Peyer's patch (tissue), 4 donors: ENCODE results near the gene CTSD. TPM values are rescaled to one million over a fixed set of nuclear protein-coding genes. Genes with fewer than 3 reads are reported as not detected.
"Not testable (repeated sequence)": the region's sequence is repeated elsewhere in the genome, so short reads cannot be mapped to it uniquely, and the experiment has no call there.

Experiments
- DNase-seq, 3 donors: peaks; one replicate each; pipeline ENCODE4 v3.0.0-alpha.2; 2017 to 2019
- H3K27ac ChIP-seq, 4 donors: fragments of 200-600 bp; sonication (generic); one replicate each; pipeline ENCODE4 v1.5.1; 2016 to 2019
- H3K27me3 ChIP-seq, 2 donors: fragments of 200-600 bp; sonication (generic); one replicate each; pipeline ENCODE4 v1.5.1; 2019
- H3K36me3 ChIP-seq, 3 donors: fragments of 200-600 bp; sonication (generic); one replicate each; pipeline ENCODE4 v1.5.1; 2016 to 2019
- H3K4me1 ChIP-seq, 4 donors: fragments of 200-600 bp; sonication (generic); one replicate each; pipeline ENCODE4 v1.5.1; 2016 to 2019
- H3K4me3 ChIP-seq, 4 donors: fragments of 200-600 bp; sonication (generic); 1 replicate in 3 of 4; 2 replicates in 1 of 4; pipeline ENCODE4 v1.5.1; 2016 to 2019; ENCODE audit warnings: mild to moderate bottlenecking in 1 of 4
- H3K9me3 ChIP-seq, 4 donors: fragments of 200-600 bp; sonication (generic); one replicate each; pipeline ENCODE4 v1.5.1; 2016 to 2019; ENCODE audit warnings: mild to moderate bottlenecking in 1 of 4
- POLR2A ChIP-seq, 2 donors: fragments of 450-650 bp; IDR thresholded peaks; one replicate each; pipeline ENCODE4 v1.5.1; 2017; ENCODE audit warnings: antibody characterized with exemption in 2 of 2, mild to moderate bottlenecking in 2 of 2, moderate library complexity in 2 of 2
- total RNA-seq, 4 donors: library from RNA; depleted of rRNA; stranded (reverse); fragments of >200 nt; gene quantifications; one replicate each; pipeline ENCODE4 v1.1.0, GENCODE V29; 2016
- TF ChIP-seq, protein P1 (sequence below), 6 experiments: fragments of 450-650 bp in 4 of 6; fragments of 200-600 bp in 2 of 6; sonication (generic) in 1 of 6; IDR thresholded peaks; one replicate each; pipeline ENCODE4 v1.5.1; 2017 to 2019; ENCODE audit warnings: antibody characterized with exemption in 6 of 6, mild to moderate bottlenecking in 3 of 6, moderate library complexity in 1 of 6

The CTSD gene
- 1,000 to 10,000 TPM in 2 of 4 donors, 100 to 1,000 TPM in 2; 129 to 1,688 (median 1,221) TPM for total RNA-seq

DNA sequence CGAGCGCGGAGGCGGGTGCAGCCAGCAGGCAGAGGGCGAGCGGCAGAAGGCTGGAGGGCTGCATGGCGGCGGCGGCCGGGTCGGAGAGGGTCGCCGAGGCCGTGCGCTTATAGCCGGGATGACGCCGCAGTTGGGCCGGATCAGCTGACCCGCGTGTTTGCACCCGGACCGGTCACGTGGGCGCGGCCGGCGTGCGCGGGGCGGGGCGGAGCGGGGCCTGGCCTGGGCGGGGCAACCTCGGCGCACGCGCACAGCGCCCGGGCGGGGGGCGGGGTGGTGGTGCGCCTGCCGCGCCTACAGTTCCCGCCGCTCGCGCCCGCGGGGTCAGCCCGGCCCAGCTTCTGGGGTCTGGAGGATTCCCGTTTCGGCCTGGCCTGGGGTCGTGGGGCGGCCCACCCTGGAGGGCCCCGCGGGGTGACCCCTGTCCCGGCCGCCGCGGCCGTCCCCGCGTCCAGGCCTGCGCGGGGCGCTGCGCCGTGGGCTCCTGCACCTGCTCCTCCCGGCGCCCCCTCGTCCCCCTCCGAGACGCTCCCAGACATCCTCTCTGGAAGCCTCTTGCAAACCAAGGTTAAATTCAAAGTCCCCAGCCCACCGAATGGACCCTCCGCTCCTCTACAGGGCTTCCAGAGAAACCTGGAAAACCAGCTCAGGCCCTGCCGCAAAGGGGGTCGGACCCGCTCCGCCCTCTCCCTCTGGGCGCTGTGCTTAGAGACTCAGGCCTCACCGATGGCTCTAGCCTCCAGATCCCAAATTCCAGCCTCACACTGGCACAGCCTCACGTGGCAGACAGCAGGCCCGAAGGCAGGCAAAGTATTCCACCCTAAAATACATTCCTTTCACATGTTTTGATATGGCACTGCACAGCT lies at the start of gene CTSD:
TSS of gene CTSD (minus strand) at position 132 of the 866 bp plus-strand sequence. CDS start at position 64, 68 bp downstream.
- H3K36me3 ChIP-seq: peaks cover 0 to 27% (median 0%) of the 10 kb centered on the region in 3 donors
- TF ChIP-seq, protein P1, sequence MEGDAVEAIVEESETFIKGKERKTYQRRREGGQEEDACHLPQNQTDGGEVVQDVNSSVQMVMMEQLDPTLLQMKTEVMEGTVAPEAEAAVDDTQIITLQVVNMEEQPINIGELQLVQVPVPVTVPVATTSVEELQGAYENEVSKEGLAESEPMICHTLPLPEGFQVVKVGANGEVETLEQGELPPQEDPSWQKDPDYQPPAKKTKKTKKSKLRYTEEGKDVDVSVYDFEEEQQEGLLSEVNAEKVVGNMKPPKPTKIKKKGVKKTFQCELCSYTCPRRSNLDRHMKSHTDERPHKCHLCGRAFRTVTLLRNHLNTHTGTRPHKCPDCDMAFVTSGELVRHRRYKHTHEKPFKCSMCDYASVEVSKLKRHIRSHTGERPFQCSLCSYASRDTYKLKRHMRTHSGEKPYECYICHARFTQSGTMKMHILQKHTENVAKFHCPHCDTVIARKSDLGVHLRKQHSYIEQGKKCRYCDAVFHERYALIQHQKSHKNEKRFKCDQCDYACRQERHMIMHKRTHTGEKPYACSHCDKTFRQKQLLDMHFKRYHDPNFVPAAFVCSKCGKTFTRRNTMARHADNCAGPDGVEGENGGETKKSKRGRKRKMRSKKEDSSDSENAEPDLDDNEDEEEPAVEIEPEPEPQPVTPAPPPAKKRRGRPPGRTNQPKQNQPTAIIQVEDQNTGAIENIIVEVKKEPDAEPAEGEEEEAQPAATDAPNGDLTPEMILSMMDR (IDR thresholded peaks at IDR 0.05): no peak
- peak; percentile 77 to 90 for TF ChIP-seq POLR2A (IDR thresholded peaks at IDR 0.05)
- no peaks in the 10 kb centered on the region for H3K27me3 ChIP-seq
- H3K4me3 ChIP-seq: peak within 1 kb of the TSS; percentile 83 to 99 (median 91)
- peaks cover 4 to 66% (median 40%) of the 10 kb centered on the region in 4 donors for H3K4me1 ChIP-seq
- no peaks in the 10 kb centered on the region for H3K9me3 ChIP-seq
- peak within 1 kb of the TSS; percentile 89 to 98 (median 96) for H3K27ac ChIP-seq
- DNase-seq: peak; percentile 89 to 95 (median 95)

DNA sequence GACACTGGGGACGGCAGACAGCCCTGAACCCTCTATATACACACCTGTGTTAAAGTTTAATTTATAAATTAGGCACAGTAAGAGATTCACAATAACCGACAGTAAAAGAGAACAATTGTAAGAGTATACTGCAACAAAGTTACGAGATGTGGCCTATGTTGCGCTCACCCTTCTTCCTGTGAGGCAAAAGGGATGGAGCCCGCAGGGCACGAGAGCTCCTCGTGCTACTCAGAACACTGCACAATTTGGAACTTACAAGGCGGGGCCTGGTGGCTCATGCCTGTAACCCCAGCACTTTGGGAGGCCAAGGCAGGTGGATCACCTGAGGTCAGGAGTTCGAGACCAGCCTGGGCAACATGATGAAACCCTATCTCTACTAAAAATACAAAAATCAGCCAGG lies 49.6 kb upstream of the CTSD start:
- not testable (repeated sequence) for H3K36me3 ChIP-seq, H3K4me1 ChIP-seq, H3K27me3 ChIP-seq, H3K4me3 ChIP-seq, H3K9me3 ChIP-seq, H3K27ac ChIP-seq
- DNase-seq: peak in 1 of 3 donors; percentile 6

DNA sequence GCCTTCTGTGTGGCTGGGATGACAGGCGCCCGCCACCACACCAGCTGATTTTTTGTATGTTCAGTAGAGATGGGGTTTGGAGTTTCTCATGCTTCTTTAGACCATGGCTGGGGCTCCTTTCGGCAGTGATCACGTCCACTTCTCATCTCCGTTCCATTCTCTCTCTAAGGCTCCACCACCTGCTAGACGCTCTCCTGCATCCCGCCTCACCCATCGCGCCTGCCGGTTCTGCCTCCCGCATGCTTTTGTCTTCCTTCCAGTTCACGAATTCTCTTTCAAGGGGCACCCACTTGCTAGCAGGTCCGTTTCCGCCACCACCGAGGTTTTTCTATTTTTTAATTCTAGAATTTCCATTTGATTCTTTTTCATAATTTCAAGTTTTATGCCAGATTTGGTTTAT lies 49.1 kb upstream of the CTSD start:
- H3K4me3 ChIP-seq: no peak overlapping the region
- TF ChIP-seq POLR2A (IDR thresholded peaks at IDR 0.05): no peak
- TF ChIP-seq, protein P1 (IDR thresholded peaks at IDR 0.05): no peak
- no peaks in the 10 kb centered on the region for H3K36me3 ChIP-seq
- H3K27me3 ChIP-seq: no peaks in the 10 kb centered on the region
- H3K27ac ChIP-seq: no peak overlapping the region
- DNase-seq: peak in 1 of 3 donors; percentile 13
- H3K9me3 ChIP-seq: no peaks in the 10 kb centered on the region
- no peaks in the 10 kb centered on the region for H3K4me1 ChIP-seq

DNA sequence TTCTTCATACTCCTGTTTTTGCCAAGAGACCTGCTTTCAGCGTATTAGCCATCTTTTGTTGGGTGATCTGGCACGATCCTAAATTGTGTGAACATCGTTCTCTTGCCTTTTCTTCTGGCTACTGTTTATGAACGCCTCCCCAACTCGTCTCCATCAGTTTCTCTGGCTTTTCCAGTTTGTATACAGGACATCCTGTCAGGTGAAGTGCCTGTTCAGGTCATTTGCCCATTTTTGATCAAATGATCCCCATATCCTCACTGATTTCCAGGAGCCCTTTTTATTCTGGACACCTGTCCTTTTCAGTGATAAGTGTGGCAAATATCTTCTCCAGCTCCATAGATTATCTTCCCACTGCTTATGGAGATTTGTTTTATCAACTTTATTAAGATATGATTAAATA lies 48.5 kb upstream of the CTSD start:
- TF ChIP-seq POLR2A (IDR thresholded peaks at IDR 0.05): no peak
- TF ChIP-seq, protein P1 (IDR thresholded peaks at IDR 0.05): no peak
- H3K27me3 ChIP-seq: no peaks in the 10 kb centered on the region
- DNase-seq: no peak
- H3K4me1 ChIP-seq: no peaks in the 10 kb centered on the region
- no peaks in the 10 kb centered on the region for H3K9me3 ChIP-seq
- no peaks in the 10 kb centered on the region for H3K36me3 ChIP-seq
- H3K27ac ChIP-seq: no peak overlapping the region
- no peak overlapping the region for H3K4me3 ChIP-seq

DNA sequence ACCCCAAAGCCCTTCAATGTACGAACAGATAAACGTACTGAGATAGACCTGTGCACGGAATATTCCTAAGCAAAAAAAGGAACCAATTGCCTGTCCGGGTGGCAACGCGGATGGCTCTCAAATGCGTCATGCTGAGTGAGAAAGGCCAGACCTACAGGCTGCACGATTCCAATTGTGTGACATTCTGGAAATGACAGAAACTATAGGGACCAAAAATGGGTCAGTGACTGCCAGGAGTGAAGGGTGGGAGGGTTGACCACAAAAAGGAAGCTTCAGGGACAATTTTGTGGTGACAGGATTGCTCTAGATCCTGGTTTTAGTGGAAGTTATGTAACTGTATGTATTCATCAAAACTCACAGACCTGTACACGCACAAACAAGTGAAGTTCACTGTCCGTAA lies 47.0 kb upstream of the CTSD start:
- H3K36me3 ChIP-seq: no peaks in the 10 kb centered on the region
- DNase-seq: peak in 1 of 3 donors; percentile 13
- H3K27me3 ChIP-seq: no peaks in the 10 kb centered on the region
- no peak overlapping the region for H3K27ac ChIP-seq
- H3K4me1 ChIP-seq: no peaks in the 10 kb centered on the region
- no peak overlapping the region for H3K4me3 ChIP-seq
- no peak for TF ChIP-seq POLR2A (IDR thresholded peaks at IDR 0.05)
- TF ChIP-seq, protein P1 (IDR thresholded peaks at IDR 0.05): no peak
- H3K9me3 ChIP-seq: no peaks in the 10 kb centered on the region

DNA sequence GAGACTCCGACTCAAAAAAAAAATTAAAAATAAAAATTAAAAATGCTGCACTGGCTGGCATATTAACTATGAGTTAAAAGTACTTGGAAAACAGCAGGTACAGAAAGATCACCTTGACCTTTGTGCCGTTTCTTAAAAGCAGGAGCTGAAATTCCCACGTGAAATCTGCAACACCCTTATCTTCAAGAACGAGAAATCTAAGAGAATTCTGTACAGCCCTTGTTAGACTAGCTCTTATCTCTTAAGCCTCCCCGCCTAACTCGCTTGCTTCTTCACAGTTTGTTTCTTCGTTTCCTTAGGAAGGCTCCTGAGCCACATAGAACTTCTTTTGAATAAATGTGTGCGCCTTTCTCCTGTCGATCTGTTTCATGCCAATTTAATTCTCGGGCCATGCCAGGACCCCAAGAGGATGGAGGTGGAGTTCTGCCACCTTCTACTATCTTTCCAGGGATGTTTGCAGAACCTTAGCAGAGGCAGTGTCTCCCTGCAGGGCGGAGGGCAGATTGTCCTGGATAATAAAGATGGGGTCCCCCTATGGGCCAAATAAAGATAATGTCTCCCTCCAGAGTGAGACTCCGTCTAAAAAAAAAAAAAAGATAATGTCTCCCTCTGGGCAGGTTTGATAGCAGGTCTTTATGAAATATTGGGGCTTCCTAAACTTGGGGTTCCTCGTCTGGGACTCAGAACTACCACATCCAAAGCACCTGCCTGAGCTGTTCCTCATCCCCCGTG lies 43.7 kb upstream of the CTSD start:
- Histone ChIP-seq H3K27me3 (no peaks in the 10 kb centered on the region), H3K4me3 (no peak overlapping the region), H3K36me3 (no peaks in the 10 kb centered on the region), H3K27ac (no peak overlapping the region), H3K4me1 (no peaks in the 10 kb centered on the region), H3K9me3 (no peaks in the 10 kb centered on the region)
- no peak for DNase-seq
- no peak for TF ChIP-seq POLR2A (IDR thresholded peaks at IDR 0.05)
- TF ChIP-seq, protein P1 (IDR thresholded peaks at IDR 0.05): peak in 2 of 6 experiments; percentile 10 to 18
